HepG2 (cell line): ENCODE measurements around the gene SMARCB1. TPM values are rescaled to one million over a fixed set of nuclear protein-coding genes. Genes with fewer than 3 reads are reported as not detected.

Source experiments
- ASH2L ChIP-seq: fragments of 300-600, 200-600 bp; sonication (generic); IDR thresholded peaks from 2 replicates; pipeline ENCODE4 v1.7.0; 2017; ENCODE audit warnings: low read depth, mild to moderate bottlenecking, moderate library complexity, mixed read lengths, low read length; ENCODE audit not compliant: insufficient read length
- CENPT ChIP-seq: sonication (generic); formaldehyde crosslinking; IDR thresholded peaks from 2 replicates; pipeline ENCODE4 v1.8.0; 2022; ENCODE audit warnings: low read depth, mild to moderate bottlenecking, moderate library complexity, missing genetic modification reagents
- EHMT2 ChIP-seq: fragments of 200-600 bp; sonication (generic); IDR thresholded peaks from 2 replicates; pipeline ENCODE4 v1.7.0; 2017; ENCODE audit warnings: antibody characterized with exemption, low read depth, low read length, borderline replicate concordance
- HIVEP1 ChIP-seq: sonication (generic); formaldehyde crosslinking; IDR thresholded peaks from 2 replicates; pipeline ENCODE4 v1.4.0; 2020; ENCODE audit warnings: mild to moderate bottlenecking, missing genetic modification reagents
- NFE2L1 ChIP-seq: sonication (generic); formaldehyde crosslinking; IDR thresholded peaks from 2 replicates; pipeline ENCODE4 v1.4.0; 2020; ENCODE audit warnings: missing genetic modification reagents, mild to moderate bottlenecking, borderline replicate concordance
- NR0B2 ChIP-seq: sonication (generic); formaldehyde crosslinking; IDR thresholded peaks from 2 replicates; pipeline ENCODE4 v1.4.0; 2020; ENCODE audit warnings: mild to moderate bottlenecking, missing genetic modification reagents
- RFXAP ChIP-seq: sonication (generic); formaldehyde crosslinking; IDR thresholded peaks from 2 replicates; pipeline ENCODE4 v1.4.0; 2020; ENCODE audit warnings: missing genetic modification reagents, borderline replicate concordance
- SETDB1 ChIP-seq: sonication (generic); formaldehyde crosslinking; IDR thresholded peaks from 2 replicates; pipeline ENCODE4 v1.5.1; 2020; ENCODE audit warnings: missing genetic modification reagents, mild to moderate bottlenecking, borderline replicate concordance
- SMAD1 ChIP-seq: sonication (generic); formaldehyde crosslinking; IDR thresholded peaks from 2 replicates; pipeline ENCODE4 v1.4.0; 2020; ENCODE audit warnings: missing genetic modification reagents, low read depth, mild to moderate bottlenecking, borderline replicate concordance
- TOE1 ChIP-seq: sonication (generic); formaldehyde crosslinking; IDR thresholded peaks from 2 replicates; pipeline ENCODE4 v1.4.0; 2020; ENCODE audit warnings: mild to moderate bottlenecking, missing genetic modification reagents
- ZBED4 ChIP-seq: sonication (generic); formaldehyde crosslinking; IDR thresholded peaks from 2 replicates; pipeline ENCODE4 v1.4.0; 2020; ENCODE audit warnings: missing genetic modification reagents, borderline replicate concordance
- ZBTB20 ChIP-seq: sonication (generic); formaldehyde crosslinking; IDR thresholded peaks from 2 replicates; pipeline ENCODE4 v1.8.1; 2023; ENCODE audit warnings: missing genetic modification reagents, low read depth, mild to moderate bottlenecking, borderline replicate concordance
- ZBTB34 ChIP-seq: sonication (generic); formaldehyde crosslinking; IDR thresholded peaks from 2 replicates; pipeline ENCODE4 v1.8.0; 2022; ENCODE audit warnings: mild to moderate bottlenecking, missing genetic modification reagents
- ZBTB8A ChIP-seq: sonication (generic); formaldehyde crosslinking; IDR thresholded peaks from 2 replicates; pipeline ENCODE4 v1.4.0; 2020; ENCODE audit warnings: mild to moderate bottlenecking, low read depth, missing genetic modification reagents, borderline replicate concordance
- ZNF160 ChIP-seq: sonication (generic); formaldehyde crosslinking; IDR thresholded peaks from 2 replicates; pipeline ENCODE4 v1.8.0; 2022; ENCODE audit warnings: mild to moderate bottlenecking, inconsistent platforms, missing genetic modification reagents
- ZNF282 ChIP-seq: fragments of 450-650 bp; IDR thresholded peaks from 2 replicates; pipeline ENCODE4 v1.6.1; 2018; ENCODE audit not compliant: partially characterized antibody
- ZNF574 ChIP-seq: sonication (generic); formaldehyde crosslinking; IDR thresholded peaks from 2 replicates; pipeline ENCODE4 v1.4.0; 2020; ENCODE audit warnings: missing genetic modification reagents
- ZNF749 ChIP-seq: sonication (generic); formaldehyde crosslinking; IDR thresholded peaks from 2 replicates; pipeline ENCODE4 v1.8.0; 2022; ENCODE audit warnings: mild to moderate bottlenecking, missing genetic modification reagents, moderate library complexity, borderline replicate concordance
- ZSCAN21 ChIP-seq: sonication (generic); formaldehyde crosslinking; IDR thresholded peaks from 2 replicates; pipeline ENCODE4 v1.8.0; 2022; ENCODE audit warnings: mild to moderate bottlenecking, missing genetic modification reagents, moderate library complexity, borderline replicate concordance
- polyA plus RNA-seq, 8 experiments: library from polyadenylated mRNA; depleted of rRNA in 3 of 8; stranded (reverse) in 7 of 8; unstranded in 1 of 8; fragments of >200 nt; fragmentation: Illumina TruSeq in 4 of 8; extraction: Trizol in 4 of 8; gene quantifications; 2 replicates each; pipeline versions ENCODE4 v1.2.1 to v1.2.3, GENCODE V29; 2011 to 2016; ENCODE audit warnings: low read depth in 4 of 8, missing spikeins in 1 of 8, mixed read lengths in 1 of 8; ENCODE audit not compliant: insufficient read depth in 1 of 8
- total RNA-seq, 5 experiments: library from RNA; depleted of rRNA; stranded (reverse); fragments of >200 nt; fragmentation: Illumina TruSeq; extraction: Trizol; gene quantifications; 2 replicates each; pipeline ENCODE4 v1.2.3, GENCODE V29; 2016; ENCODE audit warnings: low read depth in 1 of 5

SMARCB1 gene
- total and polyA plus RNA-seq, 2 of the 13 experiments (the other 11 are each of a cell fraction or from before 2014, with no cell fraction given): 74.0 to 166 TPM

- TF ChIP-seq SMAD1 (CRISPR knock-in tag) (no peak), ZBTB34 (no peak), TOE1 (CRISPR knock-in tag) (no peak), ZNF749 (CRISPR knock-in tag) (no peak; the same call in 1 of the 2 replicates), NFE2L1 (CRISPR knock-in tag) (peak; percentile 67; the same call in 1 of the 2 replicates), HIVEP1 (CRISPR knock-in tag) (0 out of 2 replicates have a peak, but pooled peaks have one; percentile 67), ZBTB8A (CRISPR knock-in tag) (no peak), CENPT (CRISPR knock-in tag) (no peak; the same call in 1 of the 2 replicates), ZNF282 (no peak), ZBTB20 (CRISPR knock-in tag) (no peak), ASH2L (peak; percentile 56), EHMT2 (no peak), ZNF160 (CRISPR knock-in tag) (no peak; the same call in none of the 2 replicates), ZNF574 (CRISPR knock-in tag) (peak; percentile 91), ZSCAN21 (no peak; the same call in 1 of the 2 replicates), ZBED4 (CRISPR knock-in tag) (no peak), RFXAP (CRISPR knock-in tag) (peak; percentile 71; the same call in 1 of the 2 replicates), SETDB1 (no peak), NR0B2 (CRISPR knock-in tag) (no peak)
Measured at GRCh38 chr22:23857606-23858483, 71.1 kb downstream of the SMARCB1 start, which contains the start of gene SLC2A11 (continued).
